ENCODE results near the gene SGF29.

- no peak for TF ChIP-seq POLR2A (IDR thresholded peaks at IDR 0.05)
- no peak for TF ChIP-seq CTCF (IDR thresholded peaks at IDR 0.05)
Measured at GRCh38 chr16:28590384-28591340, 36.9 kb downstream of the SGF29 start.
